Prostate gland (tissue), 2 donors: ENCODE results near the gene CMTM8. TPM values are rescaled to one million over a fixed set of nuclear protein-coding genes. Genes with fewer than 3 reads are reported as not detected.

Experiments used
- DNase-seq: peaks from one replicate; pipeline ENCODE4 v3.0.0-alpha.2; 2019; ENCODE audit warnings: low spot score
- H3K27ac ChIP-seq, 2 donors: fragments of 200-600 bp; sonication (generic); 2 replicates each; pipeline ENCODE4 v1.5.1; 2017 to 2019
- H3K27me3 ChIP-seq: fragments of 200-600 bp; sonication (generic); replicated peaks from 2 replicates; pipeline ENCODE4 v1.5.1; 2019; ENCODE audit not compliant: insufficient read depth
- H3K36me3 ChIP-seq, 2 donors: fragments of 200-600 bp; sonication (generic); 1 replicate in 1 of 2; 2 replicates in 1 of 2; pipeline versions ENCODE4 v1.5.1 to v1.8.1; 2017 to 2019
- H3K4me1 ChIP-seq: fragments of 200-600 bp; sonication (generic); replicated peaks from 2 replicates; pipeline ENCODE4 v1.5.1; 2019
- H3K4me3 ChIP-seq, 2 donors: fragments of 200-600 bp; sonication (generic); 2 replicates each; pipeline ENCODE4 v1.5.1; 2017 to 2019
- H3K9me3 ChIP-seq: fragments of 200-600 bp; sonication (generic); 2 replicates; pipeline ENCODE4 v1.5.1; 2017
- CTCF ChIP-seq, 4 experiments: fragments of 200-600 bp in 2 of 4; fragments of 450-650 bp in 2 of 4; sonication (generic) in 2 of 4; IDR thresholded peaks; 1 replicate in 3 of 4; 2 replicates in 1 of 4; pipeline ENCODE4 v1.5.1; 2016 to 2019; ENCODE audit warnings: antibody characterized with exemption in 4 of 4, mild to moderate bottlenecking in 2 of 4, moderate library complexity in 2 of 4
- POLR2A ChIP-seq: fragments of 450-650 bp; IDR thresholded peaks from one replicate; pipeline ENCODE4 v1.6.1; 2016; ENCODE audit warnings: antibody characterized with exemption, mild to moderate bottlenecking
- POLR2AphosphoS5 ChIP-seq: sonication (generic); formaldehyde crosslinking; IDR thresholded peaks from one replicate; pipeline ENCODE4 v1.6.1; 2017; ENCODE audit warnings: antibody characterized with exemption
- WGBS: methylation state at CpG from one replicate; pipeline ENCODE4 v1.1.5; 2018; 5-methylcytosine and 5-hydroxymethylcytosine counted together
- intact Hi-C: fragments of 100-400 bp; cut with DNase I; formaldehyde crosslinking; loops from one replicate; pipeline ENCODE4 v1.14.2; 2022
- total RNA-seq, 2 donors: library from RNA; depleted of rRNA; stranded (reverse); fragments of >200 nt; gene quantifications; one replicate each; pipeline ENCODE4 v1.1.0, GENCODE V29; 2016

Gene CMTM8
- total RNA-seq, 2 donors from 2014 or later = 28.8 to 30.3 TPM

DNA sequence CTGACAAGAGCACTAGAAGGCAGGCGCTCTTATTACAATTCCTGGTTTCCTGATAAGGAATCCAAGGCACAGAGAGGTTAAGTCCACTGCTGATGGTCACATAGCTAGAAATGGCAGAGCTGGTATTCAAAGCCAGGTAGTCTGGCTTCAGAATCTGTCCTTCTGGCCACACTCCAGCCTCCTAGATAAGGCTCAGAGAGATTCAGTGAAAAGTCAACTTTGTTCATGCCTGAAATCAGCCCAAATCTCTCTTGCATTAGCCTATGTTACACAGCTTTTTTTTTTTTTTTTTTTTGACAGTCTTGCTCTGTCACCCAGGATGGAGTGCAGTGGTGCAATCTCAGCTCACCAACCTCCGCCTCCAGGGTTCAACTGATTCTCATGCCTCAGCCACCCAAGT is 21.1 kb upstream of the CMTM8 start:
- Histone ChIP-seq H3K9me3 (no peaks in the 10 kb centered on the region), H3K27ac (no peak overlapping the region), H3K27me3 (no peaks in the 10 kb centered on the region), H3K4me1 (no peaks in the 10 kb centered on the region), H3K36me3 (no peaks in the 10 kb centered on the region), H3K4me3 (no peak overlapping the region)
- 93% methylated on average over 2 of the region's 2 CpGs for WGBS
- no peak for DNase-seq
- TF ChIP-seq POLR2AphosphoS5 = no peak
- TF ChIP-seq POLR2A = no peak
- no peak for TF ChIP-seq CTCF (IDR thresholded peaks at IDR 0.05)
- intact Hi-C loops = no loop called here

DNA sequence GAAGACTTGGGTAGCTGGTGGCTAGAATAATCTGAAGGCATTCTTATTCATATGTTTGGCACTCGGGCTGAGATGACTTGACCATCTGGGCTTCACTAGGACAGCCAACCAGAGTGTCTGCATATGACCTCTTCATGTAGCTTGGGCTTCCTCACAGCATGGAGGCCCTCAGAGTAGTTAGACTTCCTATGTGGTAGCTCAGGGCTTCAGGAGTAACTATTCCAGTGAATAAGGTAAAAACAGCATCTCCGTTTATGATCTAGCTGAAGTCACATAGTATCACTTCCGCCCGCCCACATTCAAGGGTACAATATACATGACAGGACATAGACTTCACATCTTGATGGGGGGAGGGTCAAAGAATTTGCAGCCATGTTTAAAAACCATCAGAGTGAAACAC is 18.9 kb upstream of the CMTM8 start:
- no peak overlapping the region for H3K27ac ChIP-seq
- intact Hi-C loops = no loop called here
- H3K4me3 ChIP-seq = no peak overlapping the region
- TF ChIP-seq POLR2AphosphoS5 (no peak), CTCF (IDR thresholded peaks at IDR 0.05) (no peak), POLR2A (no peak)
- no peak for DNase-seq
- 71% methylated on average over 4 of the region's 4 CpGs for WGBS
- no peaks in the 10 kb centered on the region for H3K9me3 ChIP-seq
- H3K36me3 ChIP-seq = no peaks in the 10 kb centered on the region
- H3K4me1 ChIP-seq = no peaks in the 10 kb centered on the region
- H3K27me3 ChIP-seq = no peaks in the 10 kb centered on the region

GRCh38 chr3:32220006-32220405 is 18.5 kb upstream of the CMTM8 start:
- H3K9me3 ChIP-seq = no peaks in the 10 kb centered on the region
- intact Hi-C loops = no loop called here
- H3K36me3 ChIP-seq = no peaks in the 10 kb centered on the region
- TF ChIP-seq CTCF (IDR thresholded peaks at IDR 0.05) = no peak
- no peak for TF ChIP-seq POLR2A
- no peak for TF ChIP-seq POLR2AphosphoS5
- DNase-seq = no peak
- 90% methylated on average over 1 of the region's 1 CpG for WGBS
- H3K27me3 ChIP-seq = no peaks in the 10 kb centered on the region
- H3K4me3 ChIP-seq = no peak overlapping the region
- H3K4me1 ChIP-seq = no peaks in the 10 kb centered on the region
- H3K27ac ChIP-seq = no peak overlapping the region

- Histone ChIP-seq H3K4me3 (no peak overlapping the region), H3K36me3 (no peaks in the 10 kb centered on the region), H3K27me3 (no peaks in the 10 kb centered on the region), H3K9me3 (no peaks in the 10 kb centered on the region), H3K27ac (no peak overlapping the region), H3K4me1 (no peaks in the 10 kb centered on the region)
- WGBS = 92% methylated on average over 3 of the region's 3 CpGs
- no peak for DNase-seq
- TF ChIP-seq POLR2AphosphoS5 (no peak), POLR2A (no peak), CTCF (IDR thresholded peaks at IDR 0.05) (no peak)
- intact Hi-C loops = no loop called here
Measured at GRCh38 chr3:32222950-32223349, 15.5 kb upstream of the CMTM8 start.

- no peaks in the 10 kb centered on the region for H3K36me3 ChIP-seq
- H3K27me3 ChIP-seq = no peaks in the 10 kb centered on the region
- H3K4me3 ChIP-seq = no peak overlapping the region
- WGBS = 48% methylated on average over 5 of the region's 5 CpGs
- no peaks in the 10 kb centered on the region for H3K9me3 ChIP-seq
- no peak overlapping the region for H3K27ac ChIP-seq
- intact Hi-C loops = no loop called here
- DNase-seq = no peak
- TF ChIP-seq CTCF (IDR thresholded peaks at IDR 0.05) (no peak), POLR2A (no peak), POLR2AphosphoS5 (no peak)
- no peaks in the 10 kb centered on the region for H3K4me1 ChIP-seq
Measured at GRCh38 chr3:32224016-32224516, 14.4 kb upstream of the CMTM8 start.
